NCI-H345 treated with DMSO at 0.1 percent for 48 hours (cell line): ENCODE results near the gene LYG2.
"Not testable (repeated sequence)": the region's sequence is repeated elsewhere in the genome, so short reads cannot be mapped to it uniquely, and the experiment has no call there.

ENCODE experiments used
- DNase-seq: peaks from one replicate; lab custom pipeline; 2025; ENCODE audit not compliant: unreplicated experiment; lab: John Stamatoyannopoulos, UW

The LYG2 gene, protein sequence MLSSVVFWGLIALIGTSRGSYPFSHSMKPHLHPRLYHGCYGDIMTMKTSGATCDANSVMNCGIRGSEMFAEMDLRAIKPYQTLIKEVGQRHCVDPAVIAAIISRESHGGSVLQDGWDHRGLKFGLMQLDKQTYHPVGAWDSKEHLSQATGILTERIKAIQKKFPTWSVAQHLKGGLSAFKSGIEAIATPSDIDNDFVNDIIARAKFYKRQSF

DNA sequence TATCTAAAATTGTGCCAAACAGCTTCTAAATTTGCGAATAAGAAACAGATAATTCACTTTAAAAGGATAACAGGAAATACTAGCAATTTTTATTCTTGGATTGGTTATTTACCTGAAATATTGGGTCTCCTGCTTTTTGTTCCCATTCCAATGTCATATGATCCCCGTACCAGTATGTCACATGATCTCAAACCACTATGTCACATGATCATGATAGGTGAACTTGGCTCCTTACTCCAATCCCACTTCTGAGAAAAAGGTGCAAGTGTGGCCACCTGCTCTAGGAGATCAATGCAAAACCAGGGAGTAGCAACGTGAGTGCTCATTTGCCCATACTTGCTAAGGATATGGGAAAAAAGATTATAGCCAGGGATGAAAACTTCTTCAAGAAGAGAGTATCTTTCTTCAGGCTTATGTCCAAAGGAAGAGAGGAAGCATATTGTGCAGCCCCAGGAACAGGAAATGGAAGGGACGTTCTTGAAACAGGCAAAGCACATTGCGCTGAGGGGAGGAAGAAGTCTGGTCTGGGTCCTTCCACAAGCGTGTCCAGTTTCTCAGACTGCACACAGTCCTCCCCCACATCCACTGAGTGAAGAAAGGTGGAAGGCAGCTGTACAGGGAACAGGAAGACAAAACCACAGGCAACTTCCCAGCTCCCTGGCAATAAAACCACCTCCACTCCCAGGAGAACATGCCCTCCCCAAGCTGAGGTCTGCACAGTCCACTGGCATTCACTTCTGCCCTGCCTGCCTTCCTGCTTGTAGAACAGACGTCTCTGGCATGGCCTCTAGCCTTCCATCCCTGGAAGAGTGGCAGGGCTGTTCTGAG, at the start of gene LYG2:
Gene LYG2 (minus strand): TSS at position 176 of the 828 bp plus-strand sequence. CDS start 1,406 bp downstream, outside the sequence.
- DNase-seq = no peak

GRCh38 chr2:99301097-99301496, 45.6 kb upstream of the LYG2 start, which contains the start of gene LYG1:
LYG1 (minus strand) TSS chr2:99301197; CDS start chr2:99295670, 5,527 bp downstream.
- not testable (repeated sequence) for DNase-seq

GRCh38 chr2:99299580-99299979, 44.1 kb upstream of the LYG2 start:
- no peak for DNase-seq

DNA sequence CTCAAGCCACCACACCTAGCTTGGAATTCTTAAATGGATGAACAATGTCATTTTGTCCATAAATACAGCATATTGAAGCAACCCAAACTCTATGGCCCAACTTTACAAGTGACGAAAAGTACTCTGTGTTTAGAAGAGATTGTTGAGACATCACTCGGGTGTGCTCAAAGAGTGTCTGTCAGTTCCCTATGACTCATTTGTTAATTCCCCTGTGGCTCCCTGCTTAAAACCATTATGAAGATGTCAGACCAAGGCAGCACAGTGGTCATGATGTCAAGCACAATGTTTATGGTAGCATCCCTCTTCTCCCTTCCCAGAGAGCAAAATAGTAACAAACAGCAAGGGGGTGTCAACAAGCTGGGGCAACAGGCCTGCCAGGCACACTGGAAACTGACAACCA, 42.5 kb upstream of the LYG2 start:
- no peak for DNase-seq

GRCh38 chr2:99285526-99285925, 30.1 kb upstream of the LYG2 start:
- no peak for DNase-seq

GRCh38 chr2:99279969-99280695, 24.7 kb upstream of the LYG2 start:
- no peak for DNase-seq

- DNase-seq = no peak
Observed at GRCh38 chr2:99278793-99279291, 23.4 kb upstream of the LYG2 start.

DNA sequence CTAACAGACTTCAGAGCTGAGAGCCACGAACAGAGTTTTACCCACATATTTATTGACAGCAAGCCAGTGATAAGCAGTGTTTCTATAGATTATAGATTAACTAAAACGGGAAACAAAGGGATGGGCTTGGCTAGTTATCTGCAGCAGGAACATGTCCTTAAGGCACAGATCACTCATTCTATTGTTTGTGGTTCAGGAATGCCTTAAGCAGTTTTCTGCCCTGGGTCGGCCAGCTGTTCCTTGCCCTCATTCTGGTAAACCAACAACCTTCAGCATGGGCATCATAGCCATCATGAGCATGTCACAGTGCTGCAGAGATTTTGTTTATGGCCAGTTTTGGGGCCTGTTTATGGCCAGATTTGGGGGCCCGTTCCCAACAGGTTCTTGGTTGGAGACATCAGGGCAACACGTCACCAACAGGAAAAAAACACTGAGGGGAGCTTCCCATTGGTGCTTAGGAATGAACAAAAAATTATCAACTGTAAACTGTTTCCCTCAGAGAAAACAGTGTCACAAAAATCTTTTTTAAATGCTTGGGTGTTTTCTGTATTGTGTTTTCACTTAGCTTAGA, 22.8 kb upstream of the LYG2 start:
- not testable (repeated sequence) for DNase-seq

- DNase-seq = no peak
Observed at GRCh38 chr2:99275882-99276281, 20.4 kb upstream of the LYG2 start.

DNA sequence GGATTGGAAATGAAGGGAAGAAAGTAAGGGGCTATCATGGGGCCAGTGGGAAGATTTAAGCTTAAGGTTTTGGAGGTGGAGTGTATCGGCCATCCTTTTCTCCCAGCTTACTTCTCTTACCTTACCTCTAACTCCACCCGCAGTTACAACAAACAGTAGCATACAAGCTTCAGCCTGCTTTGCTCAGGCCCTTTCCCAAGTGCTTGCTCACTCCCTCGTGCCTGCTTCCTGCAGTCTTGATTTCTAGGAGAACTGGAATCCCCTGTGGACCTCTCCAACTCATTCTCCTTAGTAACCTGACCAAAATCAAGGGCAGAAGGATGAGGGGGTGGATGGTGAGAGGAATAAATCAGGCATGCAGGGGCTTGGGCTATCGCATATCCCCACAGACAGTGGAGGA, 5.8 kb upstream of the LYG2 start:
- DNase-seq = no peak

GRCh38 chr2:99260184-99260583, 4.7 kb upstream of the LYG2 start:
- DNase-seq = no peak

DNA sequence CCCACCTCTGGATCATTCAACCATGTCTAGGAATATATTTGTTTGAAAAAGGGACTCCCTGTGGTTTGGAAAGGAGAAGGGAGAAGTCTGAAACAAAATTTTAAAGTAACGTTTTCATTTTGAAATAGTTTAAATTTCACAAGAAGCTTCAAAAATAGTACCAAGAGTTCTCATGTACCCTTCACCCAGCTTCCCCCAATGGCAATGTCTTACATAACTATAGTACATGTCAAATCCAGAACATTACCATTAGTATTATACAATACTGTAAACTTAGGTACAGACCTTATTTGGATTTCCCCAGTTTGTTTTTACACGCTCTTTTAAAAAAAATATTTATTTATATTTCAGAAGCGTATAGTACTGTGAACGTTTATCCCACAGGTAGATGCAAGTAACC, 4.0 kb upstream of the LYG2 start:
- DNase-seq = no peak

DNA sequence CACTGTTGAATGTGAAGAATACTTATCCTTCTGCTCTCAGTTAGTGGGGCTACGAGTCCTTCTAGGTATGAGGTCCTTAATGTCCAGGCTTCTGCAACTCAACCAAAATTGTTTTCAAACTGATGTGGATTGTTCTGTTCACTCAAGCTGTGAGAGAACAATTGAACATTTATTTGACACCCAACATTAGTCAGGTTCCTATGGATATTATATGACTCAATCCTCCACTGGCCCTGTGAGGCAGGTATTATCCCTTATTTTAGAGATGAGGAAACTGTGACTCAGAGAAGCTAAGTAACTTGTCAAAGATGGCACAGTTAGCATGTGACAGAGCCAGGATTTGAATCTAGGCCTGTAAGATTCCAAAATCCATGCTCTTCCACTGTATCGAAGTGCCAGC, 1.2 kb upstream of the LYG2 start:
- DNase-seq = no peak

DNA sequence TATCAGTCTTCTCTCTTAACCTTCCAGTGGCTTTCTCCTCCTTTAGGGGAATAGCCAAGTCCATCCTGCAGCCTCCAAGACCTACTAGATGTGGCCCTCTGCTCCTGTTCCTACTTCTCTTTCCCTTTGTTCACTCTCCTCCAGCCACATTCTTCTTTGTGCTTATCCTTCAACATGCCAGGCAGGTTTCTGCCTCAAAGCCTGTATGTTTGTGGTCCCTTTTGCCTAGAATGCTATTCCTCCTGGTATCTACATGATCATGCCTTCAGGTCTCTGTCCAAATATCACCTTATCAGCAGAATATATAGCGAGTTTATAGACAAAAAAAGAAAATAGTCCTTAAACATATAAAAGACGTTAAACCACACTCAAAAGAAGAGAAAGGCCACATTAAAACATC, 5.5 kb downstream of the LYG2 start:
- DNase-seq = no peak

- DNase-seq = no peak
Observed at GRCh38 chr2:99242151-99242550, 13.3 kb downstream of the LYG2 start.

DNA sequence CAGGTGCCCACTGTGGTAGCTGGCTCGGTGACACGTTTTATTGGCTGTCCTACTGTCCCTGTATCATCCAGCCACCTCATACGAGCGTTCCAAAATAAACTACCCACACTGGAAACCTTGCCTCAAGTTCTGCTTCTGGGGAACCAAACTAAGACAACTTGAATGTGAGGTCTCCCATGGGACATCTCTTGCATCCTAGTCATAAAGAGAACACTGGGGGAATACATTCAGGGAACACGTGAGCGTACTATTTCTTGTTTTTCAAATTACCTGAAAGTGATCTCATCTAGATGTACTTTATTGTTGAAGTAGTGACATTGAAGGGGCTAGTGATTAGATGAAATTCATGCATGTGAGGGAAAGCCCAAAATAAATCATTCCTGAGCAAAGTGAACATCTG, 15.0 kb downstream of the LYG2 start:
- DNase-seq = no peak

DNA sequence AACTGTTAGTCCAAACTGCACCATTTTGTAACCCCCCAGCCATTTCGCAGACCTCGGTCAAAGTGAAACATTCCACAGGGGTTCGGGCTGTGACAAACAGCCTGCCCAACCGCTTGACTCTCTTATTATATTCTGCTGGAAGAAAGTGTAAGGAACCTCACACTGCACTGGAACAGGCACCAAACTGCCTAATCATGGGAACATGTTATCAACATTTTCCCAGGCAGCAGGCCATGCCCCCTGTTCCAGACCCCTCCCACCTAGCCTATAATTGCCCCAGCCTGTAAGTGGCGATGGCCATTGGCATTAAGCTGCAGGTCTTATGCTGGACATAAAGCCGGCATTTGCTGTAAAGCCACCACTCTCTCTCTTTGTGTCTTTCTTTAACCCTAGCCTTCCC, 16.9 kb downstream of the LYG2 start:
- no peak for DNase-seq

DNA sequence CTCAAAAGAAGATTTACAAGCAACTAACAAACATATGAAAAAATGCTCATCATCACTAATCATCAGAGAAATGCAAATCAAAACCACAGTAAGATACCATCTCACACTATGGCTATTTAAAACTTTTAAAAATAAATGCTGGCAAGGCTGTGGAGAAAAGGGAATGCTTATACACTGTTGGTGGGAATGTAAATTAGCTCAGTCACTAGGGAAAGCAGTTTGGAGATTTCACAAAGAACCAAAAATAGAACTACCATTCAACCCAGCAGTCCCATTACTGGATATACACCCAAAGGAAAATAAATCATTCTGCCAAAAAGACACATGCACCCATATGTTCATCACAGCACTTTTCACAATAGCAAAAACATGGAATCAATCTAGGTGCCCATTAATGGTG, 22.3 kb downstream of the LYG2 start:
- DNase-seq = not testable (repeated sequence)

DNA sequence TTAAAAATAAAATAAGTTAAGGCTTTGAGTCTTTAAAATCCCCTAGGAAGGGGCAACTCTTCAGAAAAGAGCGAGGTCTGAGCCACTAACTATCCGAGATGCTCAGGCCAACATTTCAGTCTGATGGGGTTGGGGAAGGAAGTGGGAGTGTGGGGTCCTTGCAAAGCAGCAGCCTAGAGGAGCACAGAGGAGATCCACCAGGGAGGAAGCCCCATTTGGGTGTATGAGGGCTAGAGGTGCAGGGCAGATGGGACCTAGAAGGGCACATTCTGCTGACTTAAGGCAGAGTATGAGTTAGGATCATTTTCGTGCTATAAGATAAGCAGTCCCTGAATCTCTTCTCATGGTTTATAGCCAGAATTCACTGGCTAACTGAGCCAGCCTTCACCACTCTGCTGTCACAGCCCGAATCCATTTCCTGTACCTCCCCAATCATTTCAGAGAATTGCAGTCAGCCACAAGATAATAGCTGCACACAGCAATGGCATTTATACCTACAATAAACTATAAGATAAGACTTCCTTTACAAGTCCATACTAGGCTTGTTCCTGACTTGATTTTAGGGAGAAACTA, 37.5 kb downstream of the LYG2 start:
- no peak for DNase-seq

- no peak for DNase-seq
Observed at GRCh38 chr2:99216096-99216495, 39.4 kb downstream of the LYG2 start.

DNA sequence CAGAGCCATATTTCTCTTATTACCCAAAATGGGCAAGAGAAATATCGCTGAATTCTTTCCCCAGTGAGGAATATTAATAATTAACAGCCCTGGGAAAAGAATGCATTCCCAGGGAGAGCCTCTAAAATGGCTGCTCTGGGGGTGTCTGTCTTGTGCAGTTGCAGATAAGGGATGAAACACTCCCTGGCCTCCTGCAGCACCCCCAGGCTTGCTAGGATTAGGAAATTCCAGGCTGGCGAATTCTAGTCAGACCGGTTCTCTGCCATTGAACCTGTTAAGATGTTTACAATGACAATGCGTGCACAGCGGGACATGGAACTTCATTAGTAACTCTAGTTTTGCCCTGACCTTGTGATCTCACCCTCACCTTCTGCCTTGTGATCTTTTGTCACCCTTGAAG, 50.0 kb downstream of the LYG2 start:
- no peak for DNase-seq
